GM19467 (cell line): ENCODE results near the gene CD74.
A peak's percentile ranks its signal among the peaks of the same experiment; 100 is the strongest.
"Not testable (repeated sequence)": the region's sequence is repeated elsewhere in the genome, so short reads cannot be mapped to it uniquely, and the experiment has no call there.

Experiments used
- ATAC-seq: cut with Tn5 transposase; IDR thresholded peaks from one replicate; pipeline ENCODE4 v1.9.1; 2021; ENCODE audit warnings: mild to moderate bottlenecking, moderate library complexity; ENCODE audit not compliant: unreplicated experiment

CD74 gene

GRCh38 chr5:150412319-150413175, at the start of gene CD74:
TSS of gene CD74 (minus strand) at chr5:150412910. CDS start at chr5:150412749, 161 bp downstream.
- ATAC-seq: peak; percentile 72

- ATAC-seq: peak; percentile 70
Observed at GRCh38 chr5:150461231-150461630, 48.5 kb upstream of the CD74 start.

- ATAC-seq: no peak
Observed at GRCh38 chr5:150460781-150461180, 48.1 kb upstream of the CD74 start.

GRCh38 chr5:150458802-150459557, 46.3 kb upstream of the CD74 start:
- peak; percentile 66 for ATAC-seq

- no peak for ATAC-seq
Observed at GRCh38 chr5:150457562-150458240, 45.0 kb upstream of the CD74 start.

GRCh38 chr5:150457121-150457520, 44.4 kb upstream of the CD74 start:
- no peak for ATAC-seq

GRCh38 chr5:150454492-150455229, 42.0 kb upstream of the CD74 start:
- no peak for ATAC-seq

- not testable (repeated sequence) for ATAC-seq
Observed at GRCh38 chr5:150454027-150454426, 41.3 kb upstream of the CD74 start.

- ATAC-seq: no peak
Observed at GRCh38 chr5:150452914-150453313, 40.2 kb upstream of the CD74 start.

GRCh38 chr5:150451594-150451993, 38.9 kb upstream of the CD74 start:
- ATAC-seq: no peak

- ATAC-seq: peak; percentile 84
Observed at GRCh38 chr5:150449517-150450339, 37.0 kb upstream of the CD74 start, which contains the start of gene RPS14. TSS of gene RPS14 (minus strand) at chr5:150449739. CDS start at chr5:150447733, 2,006 bp downstream.

- no peak for ATAC-seq
Observed at GRCh38 chr5:150448952-150449516, 36.3 kb upstream of the CD74 start.

- no peak for ATAC-seq
Observed at GRCh38 chr5:150448334-150448733, 35.6 kb upstream of the CD74 start.

GRCh38 chr5:150447188-150447587, 34.5 kb upstream of the CD74 start:
- ATAC-seq: no peak

GRCh38 chr5:150446583-150446982, 33.9 kb upstream of the CD74 start:
- no peak for ATAC-seq

GRCh38 chr5:150446088-150446487, 33.4 kb upstream of the CD74 start:
- ATAC-seq: no peak

- no peak for ATAC-seq
Observed at GRCh38 chr5:150444770-150445169, 32.1 kb upstream of the CD74 start.

GRCh38 chr5:150443242-150444075, 30.7 kb upstream of the CD74 start:
- no peak for ATAC-seq

GRCh38 chr5:150442699-150443080, 30.0 kb upstream of the CD74 start:
- ATAC-seq: no peak
